Measurements from ENCODE around the gene FYN.

DNA sequence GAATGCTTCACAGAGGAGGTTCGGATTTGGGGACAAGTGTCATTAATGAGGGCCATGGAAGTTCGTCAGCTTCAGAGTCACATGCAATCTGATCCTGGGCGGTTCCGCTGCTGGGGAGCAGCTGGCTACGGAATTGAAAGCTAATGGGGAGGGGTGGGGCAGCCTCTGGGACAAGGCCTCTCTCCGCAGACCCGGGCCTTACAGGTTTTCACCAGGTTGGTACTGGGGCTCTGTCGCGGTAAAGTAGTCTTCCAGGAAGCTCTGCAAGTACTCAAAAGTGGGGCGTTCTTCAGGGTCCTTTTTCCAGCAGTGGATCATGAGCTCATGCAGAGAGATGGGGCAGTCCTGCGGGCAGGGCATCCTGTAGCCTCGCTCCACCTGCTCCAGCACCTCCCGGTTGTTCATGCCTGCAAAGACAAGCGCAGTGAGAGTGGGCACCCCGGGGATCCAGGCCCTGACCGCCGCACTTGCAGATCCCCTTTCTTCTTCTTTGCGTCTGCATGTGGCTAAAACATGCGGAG lies 211.7 kb downstream of the FYN start:
- TF ChIP-seq, protein P1, sequence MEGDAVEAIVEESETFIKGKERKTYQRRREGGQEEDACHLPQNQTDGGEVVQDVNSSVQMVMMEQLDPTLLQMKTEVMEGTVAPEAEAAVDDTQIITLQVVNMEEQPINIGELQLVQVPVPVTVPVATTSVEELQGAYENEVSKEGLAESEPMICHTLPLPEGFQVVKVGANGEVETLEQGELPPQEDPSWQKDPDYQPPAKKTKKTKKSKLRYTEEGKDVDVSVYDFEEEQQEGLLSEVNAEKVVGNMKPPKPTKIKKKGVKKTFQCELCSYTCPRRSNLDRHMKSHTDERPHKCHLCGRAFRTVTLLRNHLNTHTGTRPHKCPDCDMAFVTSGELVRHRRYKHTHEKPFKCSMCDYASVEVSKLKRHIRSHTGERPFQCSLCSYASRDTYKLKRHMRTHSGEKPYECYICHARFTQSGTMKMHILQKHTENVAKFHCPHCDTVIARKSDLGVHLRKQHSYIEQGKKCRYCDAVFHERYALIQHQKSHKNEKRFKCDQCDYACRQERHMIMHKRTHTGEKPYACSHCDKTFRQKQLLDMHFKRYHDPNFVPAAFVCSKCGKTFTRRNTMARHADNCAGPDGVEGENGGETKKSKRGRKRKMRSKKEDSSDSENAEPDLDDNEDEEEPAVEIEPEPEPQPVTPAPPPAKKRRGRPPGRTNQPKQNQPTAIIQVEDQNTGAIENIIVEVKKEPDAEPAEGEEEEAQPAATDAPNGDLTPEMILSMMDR (IDR thresholded peaks at IDR 0.05) = no peak
- TF ChIP-seq POLR2AphosphoS5 (IDR thresholded peaks at IDR 0.05; ENCODE audit: insufficient read depth in 1 of 2, low read depth in 1 of 2) = no peak

All from vagina (tissue), 2 donors.